ENCODE data around the gene LRRC32. TPM values are rescaled to one million over a fixed set of nuclear protein-coding genes. Genes with fewer than 3 reads are reported as not detected.
A peak's percentile ranks its signal among the peaks of the same experiment; 100 is the strongest.

LRRC32 gene, protein sequence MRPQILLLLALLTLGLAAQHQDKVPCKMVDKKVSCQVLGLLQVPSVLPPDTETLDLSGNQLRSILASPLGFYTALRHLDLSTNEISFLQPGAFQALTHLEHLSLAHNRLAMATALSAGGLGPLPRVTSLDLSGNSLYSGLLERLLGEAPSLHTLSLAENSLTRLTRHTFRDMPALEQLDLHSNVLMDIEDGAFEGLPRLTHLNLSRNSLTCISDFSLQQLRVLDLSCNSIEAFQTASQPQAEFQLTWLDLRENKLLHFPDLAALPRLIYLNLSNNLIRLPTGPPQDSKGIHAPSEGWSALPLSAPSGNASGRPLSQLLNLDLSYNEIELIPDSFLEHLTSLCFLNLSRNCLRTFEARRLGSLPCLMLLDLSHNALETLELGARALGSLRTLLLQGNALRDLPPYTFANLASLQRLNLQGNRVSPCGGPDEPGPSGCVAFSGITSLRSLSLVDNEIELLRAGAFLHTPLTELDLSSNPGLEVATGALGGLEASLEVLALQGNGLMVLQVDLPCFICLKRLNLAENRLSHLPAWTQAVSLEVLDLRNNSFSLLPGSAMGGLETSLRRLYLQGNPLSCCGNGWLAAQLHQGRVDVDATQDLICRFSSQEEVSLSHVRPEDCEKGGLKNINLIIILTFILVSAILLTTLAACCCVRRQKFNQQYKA
- polyA plus RNA-seq, result 1 to 10 TPM; 8.1 to 8.5 TPM

DNA sequence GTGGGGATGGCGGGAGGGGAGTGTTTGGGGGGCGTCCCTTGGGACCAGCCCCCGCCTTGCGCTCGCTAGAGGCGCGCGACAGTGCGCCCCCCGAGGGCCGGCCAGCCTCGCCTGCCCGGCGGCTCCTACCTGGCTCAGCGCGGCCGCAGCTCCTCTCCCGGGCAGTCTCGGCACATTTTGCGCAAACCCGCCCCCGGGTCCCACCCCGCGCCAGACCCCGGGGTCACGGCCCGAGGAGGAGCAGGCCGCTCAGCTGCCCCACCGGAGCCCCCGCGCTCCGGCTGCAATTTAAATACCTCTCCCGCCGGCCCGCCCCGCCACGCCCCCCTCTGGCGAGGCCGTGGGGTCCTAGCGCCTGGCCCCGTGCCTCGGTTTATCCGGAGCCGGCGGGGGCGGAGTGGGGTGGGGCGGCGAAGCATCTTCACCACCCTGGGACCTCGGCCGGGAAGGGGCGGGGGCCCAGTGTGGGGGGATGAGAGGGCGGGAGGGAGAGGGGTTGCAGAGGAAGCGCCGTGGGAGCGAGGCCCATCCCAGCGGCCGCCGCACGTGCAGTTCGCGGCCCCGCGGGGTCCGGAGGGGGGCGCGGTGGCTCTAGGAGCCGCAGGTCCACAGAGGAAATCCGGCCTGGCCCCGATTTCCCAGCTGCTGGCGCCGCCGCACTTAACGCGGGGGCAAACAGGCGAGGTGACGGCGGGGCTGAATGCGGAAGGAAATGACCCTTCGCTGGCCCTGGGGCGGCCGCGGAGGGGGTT, at the start of gene LRRC32:
TSS of gene LRRC32 (minus strand) at position 263 of the 752 bp plus-strand sequence. CDS start 4,793 bp downstream, outside the sequence.
- 3% methylated on average over 65 to 82 of the region's 82 CpGs for WGBS, 2 donors
- Histone ChIP-seq H3K27me3 (ENCODE audit: control insufficient read depth in 1 of 2, insufficient read depth in 2 of 2, low read length in 2 of 2) (no peaks in the 10 kb centered on the region), H3K4me1 (ENCODE audit: control insufficient read depth in 2 of 2, insufficient read depth in 2 of 2, low read length in 1 of 2) (peaks cover 3% of the 10 kb centered on the region in 2 donors), H3K9me3 (ENCODE audit: control insufficient read depth in 2 of 2, insufficient read depth in 1 of 2, low read depth in 1 of 2, low read length in 1 of 2) (no peaks in the 10 kb centered on the region), H3K4me3 (ENCODE audit: low read depth in 1 of 2, low read length in 2 of 2) (peak within 1 kb of the TSS; percentile 45 to 47), H3K27ac (ENCODE audit: low read depth in 2 of 2, low read length in 1 of 2) (peak within 1 kb of the TSS in 1 of 2 donors; percentile 35), H3K36me3 (ENCODE audit: control insufficient read depth in 2 of 2, insufficient read depth in 2 of 2, low read length in 1 of 2) (no peaks in the 10 kb centered on the region)

DNA sequence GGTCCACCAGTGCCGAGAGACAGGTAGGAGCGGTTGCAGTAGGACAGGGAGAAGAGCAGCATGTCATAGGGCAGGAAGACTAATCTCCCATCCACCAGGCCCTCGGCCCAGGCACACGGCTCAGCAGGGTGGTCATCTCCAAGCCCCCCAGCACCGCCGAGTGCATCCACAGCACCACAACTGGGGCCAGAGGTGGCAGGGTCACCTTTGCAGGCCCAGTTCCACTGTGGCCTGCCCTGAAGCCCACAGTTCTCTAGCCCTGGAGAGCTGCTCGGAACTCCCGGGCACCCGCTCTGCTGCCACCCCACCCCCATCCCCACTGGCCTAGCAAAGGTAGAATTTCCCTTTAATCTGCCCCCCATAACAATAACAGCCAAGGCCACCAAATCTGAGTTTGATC, 49.1 kb upstream of the LRRC32 start:
- Histone ChIP-seq H3K4me1 (ENCODE audit: control insufficient read depth in 2 of 2, insufficient read depth in 2 of 2, low read length in 1 of 2) (peaks cover 0 to 4% of the 10 kb centered on the region in 2 donors), H3K27ac (ENCODE audit: low read depth in 2 of 2, low read length in 1 of 2) (no peak overlapping the region), H3K9me3 (ENCODE audit: control insufficient read depth in 2 of 2, insufficient read depth in 1 of 2, low read depth in 1 of 2, low read length in 1 of 2) (no peaks in the 10 kb centered on the region), H3K36me3 (ENCODE audit: control insufficient read depth in 2 of 2, insufficient read depth in 2 of 2, low read length in 1 of 2) (no peaks in the 10 kb centered on the region), H3K27me3 (ENCODE audit: control insufficient read depth in 1 of 2, insufficient read depth in 2 of 2, low read length in 2 of 2) (no peaks in the 10 kb centered on the region), H3K4me3 (ENCODE audit: low read depth in 1 of 2, low read length in 2 of 2) (no peak overlapping the region)
- WGBS, 2 donors, result 93 to 97% methylated on average over 9 of the region's 9 CpGs

DNA sequence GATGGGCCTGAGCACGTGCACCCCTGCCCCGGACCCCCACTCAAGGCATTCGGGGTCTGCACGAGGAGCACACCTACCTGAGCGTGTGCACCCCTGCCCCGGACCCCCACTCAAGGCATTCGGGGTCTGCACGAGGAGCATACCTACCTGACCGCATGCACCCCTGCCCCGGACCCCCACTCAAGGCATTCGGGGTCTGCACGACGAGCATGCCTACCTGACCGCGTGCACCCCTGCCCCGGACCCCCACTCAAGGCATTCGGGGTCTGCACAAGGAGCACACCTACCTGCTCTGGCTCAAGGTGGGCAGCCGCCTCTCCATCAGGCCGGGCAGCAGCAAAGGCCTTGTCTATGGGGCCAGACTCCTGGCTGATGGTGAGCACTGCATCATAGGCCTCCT, 48.7 kb upstream of the LRRC32 start:
- H3K4me1 ChIP-seq (ENCODE audit: control insufficient read depth in 2 of 2, insufficient read depth in 2 of 2, low read length in 1 of 2), result peaks cover 0 to 4% of the 10 kb centered on the region in 2 donors
- no peaks in the 10 kb centered on the region for H3K27me3 ChIP-seq (ENCODE audit: control insufficient read depth in 1 of 2, insufficient read depth in 2 of 2, low read length in 2 of 2)
- no peak overlapping the region for H3K4me3 ChIP-seq (ENCODE audit: low read depth in 1 of 2, low read length in 2 of 2)
- H3K36me3 ChIP-seq (ENCODE audit: control insufficient read depth in 2 of 2, insufficient read depth in 2 of 2, low read length in 1 of 2), result no peaks in the 10 kb centered on the region
- H3K27ac ChIP-seq (ENCODE audit: low read depth in 2 of 2, low read length in 1 of 2), result no peak overlapping the region
- WGBS, 2 donors, result 90 to 92% methylated on average over 19 of the region's 19 CpGs
- H3K9me3 ChIP-seq (ENCODE audit: control insufficient read depth in 2 of 2, insufficient read depth in 1 of 2, low read depth in 1 of 2, low read length in 1 of 2), result no peaks in the 10 kb centered on the region

GRCh38 chr11:76717816-76718215, 47.3 kb upstream of the LRRC32 start:
- Histone ChIP-seq H3K4me3 (ENCODE audit: low read depth in 1 of 2, low read length in 2 of 2) (no peak overlapping the region), H3K27ac (ENCODE audit: low read depth in 2 of 2, low read length in 1 of 2) (no peak overlapping the region), H3K9me3 (ENCODE audit: control insufficient read depth in 2 of 2, insufficient read depth in 1 of 2, low read depth in 1 of 2, low read length in 1 of 2) (no peaks in the 10 kb centered on the region), H3K4me1 (ENCODE audit: control insufficient read depth in 2 of 2, insufficient read depth in 2 of 2, low read length in 1 of 2) (peaks cover 0 to 4% of the 10 kb centered on the region in 2 donors), H3K36me3 (ENCODE audit: control insufficient read depth in 2 of 2, insufficient read depth in 2 of 2, low read length in 1 of 2) (no peaks in the 10 kb centered on the region), H3K27me3 (ENCODE audit: control insufficient read depth in 1 of 2, insufficient read depth in 2 of 2, low read length in 2 of 2) (no peaks in the 10 kb centered on the region)
- 91 to 93% methylated on average over 5 of the region's 5 CpGs for WGBS, 2 donors

DNA sequence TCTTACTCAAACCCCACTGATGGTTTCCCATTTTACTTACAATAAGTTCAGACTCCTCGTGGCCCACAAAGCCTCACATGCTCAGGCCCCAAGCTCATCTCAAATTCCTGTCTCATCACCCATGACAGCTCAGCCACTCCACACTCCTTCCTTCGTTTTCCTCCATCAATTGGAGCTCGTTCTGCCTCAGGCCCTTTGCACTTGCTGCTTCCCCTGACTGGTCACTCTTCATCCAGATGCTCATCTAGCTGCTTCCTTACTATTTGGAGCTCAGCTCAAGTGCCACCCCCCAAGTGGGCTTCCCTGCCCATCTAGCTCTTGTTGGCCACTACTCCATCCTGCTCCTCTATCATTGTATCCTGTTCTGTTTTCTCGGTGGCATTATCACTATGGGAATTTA, 46.8 kb upstream of the LRRC32 start:
- no peaks in the 10 kb centered on the region for H3K27me3 ChIP-seq (ENCODE audit: control insufficient read depth in 1 of 2, insufficient read depth in 2 of 2, low read length in 2 of 2)
- no peaks in the 10 kb centered on the region for H3K9me3 ChIP-seq (ENCODE audit: control insufficient read depth in 2 of 2, insufficient read depth in 1 of 2, low read depth in 1 of 2, low read length in 1 of 2)
- H3K27ac ChIP-seq (ENCODE audit: low read depth in 2 of 2, low read length in 1 of 2), result no peak overlapping the region
- 86 to 91% methylated on average over 4 of the region's 4 CpGs for WGBS, 2 donors
- H3K4me3 ChIP-seq (ENCODE audit: low read depth in 1 of 2, low read length in 2 of 2), result no peak overlapping the region
- peaks cover 0 to 4% of the 10 kb centered on the region in 2 donors for H3K4me1 ChIP-seq (ENCODE audit: control insufficient read depth in 2 of 2, insufficient read depth in 2 of 2, low read length in 1 of 2)
- no peaks in the 10 kb centered on the region for H3K36me3 ChIP-seq (ENCODE audit: control insufficient read depth in 2 of 2, insufficient read depth in 2 of 2, low read length in 1 of 2)

- H3K9me3 ChIP-seq (ENCODE audit: control insufficient read depth in 2 of 2, insufficient read depth in 1 of 2, low read depth in 1 of 2, low read length in 1 of 2), result no peaks in the 10 kb centered on the region
- WGBS, 2 donors, result 86 to 89% methylated on average over 9 of the region's 9 CpGs
- H3K36me3 ChIP-seq (ENCODE audit: control insufficient read depth in 2 of 2, insufficient read depth in 2 of 2, low read length in 1 of 2), result no peaks in the 10 kb centered on the region
- H3K4me3 ChIP-seq (ENCODE audit: low read depth in 1 of 2, low read length in 2 of 2), result no peak overlapping the region
- no peak overlapping the region for H3K27ac ChIP-seq (ENCODE audit: low read depth in 2 of 2, low read length in 1 of 2)
- H3K4me1 ChIP-seq (ENCODE audit: control insufficient read depth in 2 of 2, insufficient read depth in 2 of 2, low read length in 1 of 2), result no peaks in the 10 kb centered on the region
- no peaks in the 10 kb centered on the region for H3K27me3 ChIP-seq (ENCODE audit: control insufficient read depth in 1 of 2, insufficient read depth in 2 of 2, low read length in 2 of 2)
Measured at GRCh38 chr11:76716268-76716667, 45.7 kb upstream of the LRRC32 start.

DNA sequence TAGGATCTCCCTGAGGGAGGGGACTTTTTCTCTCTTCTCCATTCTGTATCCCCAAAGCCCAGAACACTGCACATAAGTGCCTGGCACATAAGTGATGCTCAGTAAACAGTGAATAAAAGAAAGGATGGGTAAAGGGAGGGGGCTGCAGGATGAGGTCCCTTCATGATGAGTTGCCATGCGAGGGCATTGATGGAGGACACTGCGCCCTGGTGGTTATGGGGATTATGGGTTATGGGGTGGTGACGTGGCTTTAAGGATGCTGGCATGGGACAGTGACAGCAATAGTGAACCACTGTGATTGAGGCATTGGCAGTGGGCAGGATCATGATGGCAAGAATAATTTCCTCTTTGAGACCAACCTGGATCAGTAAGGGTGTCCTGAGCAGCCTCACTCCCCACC, 43.9 kb upstream of the LRRC32 start:
- Histone ChIP-seq H3K27me3 (ENCODE audit: control insufficient read depth in 1 of 2, insufficient read depth in 2 of 2, low read length in 2 of 2) (no peaks in the 10 kb centered on the region), H3K4me3 (ENCODE audit: low read depth in 1 of 2, low read length in 2 of 2) (no peak overlapping the region), H3K27ac (ENCODE audit: low read depth in 2 of 2, low read length in 1 of 2) (no peak overlapping the region), H3K9me3 (ENCODE audit: control insufficient read depth in 2 of 2, insufficient read depth in 1 of 2, low read depth in 1 of 2, low read length in 1 of 2) (no peaks in the 10 kb centered on the region), H3K36me3 (ENCODE audit: control insufficient read depth in 2 of 2, insufficient read depth in 2 of 2, low read length in 1 of 2) (no peaks in the 10 kb centered on the region), H3K4me1 (ENCODE audit: control insufficient read depth in 2 of 2, insufficient read depth in 2 of 2, low read length in 1 of 2) (no peaks in the 10 kb centered on the region)
- 89 to 90% methylated on average over 3 of the region's 3 CpGs for WGBS, 2 donors

- Histone ChIP-seq H3K36me3 (ENCODE audit: control insufficient read depth in 2 of 2, insufficient read depth in 2 of 2, low read length in 1 of 2) (no peaks in the 10 kb centered on the region), H3K9me3 (ENCODE audit: control insufficient read depth in 2 of 2, insufficient read depth in 1 of 2, low read depth in 1 of 2, low read length in 1 of 2) (no peaks in the 10 kb centered on the region), H3K27me3 (ENCODE audit: control insufficient read depth in 1 of 2, insufficient read depth in 2 of 2, low read length in 2 of 2) (no peaks in the 10 kb centered on the region), H3K4me3 (ENCODE audit: low read depth in 1 of 2, low read length in 2 of 2) (no peak overlapping the region), H3K27ac (ENCODE audit: low read depth in 2 of 2, low read length in 1 of 2) (no peak overlapping the region), H3K4me1 (ENCODE audit: control insufficient read depth in 2 of 2, insufficient read depth in 2 of 2, low read length in 1 of 2) (no peaks in the 10 kb centered on the region)
- 70 to 72% methylated on average over 2 of the region's 2 CpGs for WGBS, 2 donors
Measured at GRCh38 chr11:76713499-76713898, 43.0 kb upstream of the LRRC32 start.

GRCh38 chr11:76712125-76712524, 41.6 kb upstream of the LRRC32 start:
- Histone ChIP-seq H3K4me3 (ENCODE audit: low read depth in 1 of 2, low read length in 2 of 2) (no peak overlapping the region), H3K27ac (ENCODE audit: low read depth in 2 of 2, low read length in 1 of 2) (no peak overlapping the region), H3K36me3 (ENCODE audit: control insufficient read depth in 2 of 2, insufficient read depth in 2 of 2, low read length in 1 of 2) (no peaks in the 10 kb centered on the region), H3K27me3 (ENCODE audit: control insufficient read depth in 1 of 2, insufficient read depth in 2 of 2, low read length in 2 of 2) (no peaks in the 10 kb centered on the region), H3K9me3 (ENCODE audit: control insufficient read depth in 2 of 2, insufficient read depth in 1 of 2, low read depth in 1 of 2, low read length in 1 of 2) (no peaks in the 10 kb centered on the region), H3K4me1 (ENCODE audit: control insufficient read depth in 2 of 2, insufficient read depth in 2 of 2, low read length in 1 of 2) (no peaks in the 10 kb centered on the region)
- 88 to 91% methylated on average over 6 of the region's 6 CpGs for WGBS, 2 donors
